Activated CD4-positive, alpha-beta T cell treated with anti-CD3 and anti-CD28 coated beads for 24 hours (primary cell): Measurements from ENCODE around the gene DAD1.
"Not testable (repeated sequence)": the region's sequence is repeated elsewhere in the genome, so short reads cannot be mapped to it uniquely, and the experiment has no call there.

Source experiments
- DNase-seq, 2 donors: peaks; one replicate each; pipeline ENCODE4 v3.0.0-alpha.2; 2020; ENCODE audit warnings: low read depth in 2 of 2

Gene DAD1

GRCh38 chr14:22553445-22553844 lies 35.6 kb downstream of the DAD1 start:
- no peak for DNase-seq

GRCh38 chr14:22552827-22553076 lies 36.3 kb downstream of the DAD1 start:
- DNase-seq = no peak

- no peak for DNase-seq
Observed at GRCh38 chr14:22552001-22552826, 36.8 kb downstream of the DAD1 start.

DNA sequence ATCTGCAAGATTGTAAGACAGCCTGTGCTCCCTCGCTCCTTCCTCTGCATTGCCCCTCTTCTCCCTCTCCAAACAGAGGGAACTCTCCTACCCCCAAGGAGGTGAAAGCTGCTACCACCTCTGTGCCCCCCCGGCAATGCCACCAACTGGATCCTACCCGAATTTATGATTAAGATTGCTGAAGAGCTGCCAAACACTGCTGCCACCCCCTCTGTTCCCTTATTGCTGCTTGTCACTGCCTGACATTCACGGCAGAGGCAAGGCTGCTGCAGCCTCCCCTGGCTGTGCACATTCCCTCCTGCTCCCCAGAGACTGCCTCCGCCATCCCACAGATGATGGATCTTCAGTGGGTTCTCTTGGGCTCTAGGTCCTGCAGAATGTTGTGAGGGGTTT lies 37.4 kb downstream of the DAD1 start:
- no peak for DNase-seq

- peak in 1 of 2 donors; percentile 59 for DNase-seq
Observed at GRCh38 chr14:22549981-22550673, 38.9 kb downstream of the DAD1 start.

DNA sequence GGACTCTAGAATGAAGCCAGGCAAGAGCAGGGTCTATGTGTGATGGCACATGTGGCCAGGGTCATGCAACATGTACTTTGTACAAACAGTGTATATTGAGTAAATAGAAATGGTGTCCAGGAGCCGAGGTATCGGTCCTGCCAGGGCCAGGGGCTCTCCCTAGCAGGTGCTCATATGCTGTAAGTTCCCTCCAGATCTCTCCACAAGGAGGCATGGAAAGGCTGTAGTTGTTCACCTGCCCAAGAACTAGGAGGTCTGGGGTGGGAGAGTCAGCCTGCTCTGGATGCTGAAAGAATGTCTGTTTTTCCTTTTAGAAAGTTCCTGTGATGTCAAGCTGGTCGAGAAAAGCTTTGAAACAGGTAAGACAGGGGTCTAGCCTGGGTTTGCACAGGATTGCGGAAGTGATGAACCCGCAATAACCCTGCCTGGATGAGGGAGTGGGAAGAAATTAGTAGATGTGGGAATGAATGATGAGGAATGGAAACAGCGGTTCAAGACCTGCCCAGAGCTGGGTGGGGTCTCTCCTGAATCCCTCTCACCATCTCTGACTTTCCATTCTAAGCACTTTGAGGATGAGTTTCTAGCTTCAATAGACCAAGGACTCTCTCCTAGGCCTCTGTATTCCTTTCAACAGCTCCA lies 39.6 kb downstream of the DAD1 start:
- no peak for DNase-seq

DNA sequence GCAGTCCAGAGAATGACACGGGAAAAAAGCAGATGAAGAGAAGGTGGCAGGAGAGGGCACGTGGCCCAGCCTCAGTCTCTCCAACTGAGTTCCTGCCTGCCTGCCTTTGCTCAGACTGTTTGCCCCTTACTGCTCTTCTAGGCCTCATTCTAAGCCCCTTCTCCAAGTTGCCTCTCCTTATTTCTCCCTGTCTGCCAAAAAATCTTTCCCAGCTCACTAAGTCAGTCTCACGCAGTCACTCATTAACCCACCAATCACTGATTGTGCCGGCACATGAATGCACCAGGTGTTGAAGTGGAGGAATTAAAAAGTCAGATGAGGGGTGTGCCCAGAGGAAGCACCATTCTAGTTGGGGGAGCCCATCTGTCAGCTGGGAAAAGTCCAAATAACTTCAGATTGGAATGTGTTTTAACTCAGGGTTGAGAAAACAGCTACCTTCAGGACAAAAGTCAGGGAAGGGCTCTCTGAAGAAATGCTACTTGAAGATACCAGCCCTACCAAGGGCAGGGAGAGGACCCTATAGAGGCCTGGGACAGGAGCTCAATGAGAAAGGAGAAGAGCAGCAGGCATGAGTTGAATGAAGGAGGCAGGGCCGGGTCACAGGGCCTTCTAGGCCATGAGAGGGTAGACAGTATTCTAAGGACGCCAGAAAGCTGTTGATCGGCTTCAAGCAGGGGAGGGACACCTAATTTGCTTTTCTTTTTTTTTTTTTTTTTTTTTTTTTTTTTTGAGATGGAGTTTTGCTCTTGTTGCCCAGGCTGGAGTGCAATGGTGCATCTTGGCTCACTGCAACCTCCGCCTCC lies 40.9 kb downstream of the DAD1 start:
- no peak for DNase-seq

DNA sequence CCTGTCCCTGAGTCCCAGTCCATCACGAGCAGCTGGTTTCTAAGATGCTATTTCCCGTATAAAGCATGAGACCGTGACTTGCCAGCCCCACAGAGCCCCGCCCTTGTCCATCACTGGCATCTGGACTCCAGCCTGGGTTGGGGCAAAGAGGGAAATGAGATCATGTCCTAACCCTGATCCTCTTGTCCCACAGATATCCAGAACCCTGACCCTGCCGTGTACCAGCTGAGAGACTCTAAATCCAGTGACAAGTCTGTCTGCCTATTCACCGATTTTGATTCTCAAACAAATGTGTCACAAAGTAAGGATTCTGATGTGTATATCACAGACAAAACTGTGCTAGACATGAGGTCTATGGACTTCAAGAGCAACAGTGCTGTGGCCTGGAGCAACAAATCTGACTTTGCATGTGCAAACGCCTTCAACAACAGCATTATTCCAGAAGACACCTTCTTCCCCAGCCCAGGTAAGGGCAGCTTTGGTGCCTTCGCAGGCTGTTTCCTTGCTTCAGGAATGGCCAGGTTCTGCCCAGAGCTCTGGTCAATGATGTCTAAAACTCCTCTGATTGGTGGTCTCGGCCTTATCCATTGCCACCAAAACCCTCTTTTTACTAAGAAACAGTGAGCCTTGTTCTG lies 41.6 kb downstream of the DAD1 start:
- DNase-seq = no peak

DNA sequence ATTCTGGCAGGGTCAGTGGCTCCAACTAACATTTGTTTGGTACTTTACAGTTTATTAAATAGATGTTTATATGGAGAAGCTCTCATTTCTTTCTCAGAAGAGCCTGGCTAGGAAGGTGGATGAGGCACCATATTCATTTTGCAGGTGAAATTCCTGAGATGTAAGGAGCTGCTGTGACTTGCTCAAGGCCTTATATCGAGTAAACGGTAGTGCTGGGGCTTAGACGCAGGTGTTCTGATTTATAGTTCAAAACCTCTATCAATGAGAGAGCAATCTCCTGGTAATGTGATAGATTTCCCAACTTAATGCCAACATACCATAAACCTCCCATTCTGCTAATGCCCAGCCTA lies 42.3 kb downstream of the DAD1 start:
- DNase-seq = no peak

- DNase-seq = no peak
Observed at GRCh38 chr14:22545842-22546721, 42.9 kb downstream of the DAD1 start.

DNA sequence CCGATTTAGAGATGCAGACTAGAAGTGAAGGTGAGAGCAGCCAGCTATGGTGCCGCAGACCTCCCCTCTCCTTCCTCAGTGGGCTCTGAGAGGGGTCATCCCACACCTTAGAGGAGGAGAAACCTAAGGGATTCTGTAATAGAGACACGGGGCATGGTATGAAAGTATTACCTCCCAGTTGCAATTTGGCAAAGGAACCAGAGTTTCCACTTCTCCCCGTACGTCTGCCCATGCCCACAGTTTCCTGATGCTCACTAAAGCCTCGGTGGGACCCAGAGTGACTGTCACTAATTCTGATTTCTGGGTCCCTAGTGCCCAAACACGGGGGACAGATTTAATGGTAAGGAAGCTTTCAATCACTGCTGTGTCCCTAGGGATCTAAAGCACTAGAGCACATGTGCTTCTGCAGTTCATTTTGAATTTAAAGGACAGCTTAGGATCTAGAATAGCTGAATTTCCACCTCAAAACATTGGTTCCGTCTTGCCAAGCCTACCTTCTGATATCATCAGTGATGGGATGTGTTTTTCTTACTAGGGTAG lies 44.1 kb downstream of the DAD1 start:
- no peak for DNase-seq

DNA sequence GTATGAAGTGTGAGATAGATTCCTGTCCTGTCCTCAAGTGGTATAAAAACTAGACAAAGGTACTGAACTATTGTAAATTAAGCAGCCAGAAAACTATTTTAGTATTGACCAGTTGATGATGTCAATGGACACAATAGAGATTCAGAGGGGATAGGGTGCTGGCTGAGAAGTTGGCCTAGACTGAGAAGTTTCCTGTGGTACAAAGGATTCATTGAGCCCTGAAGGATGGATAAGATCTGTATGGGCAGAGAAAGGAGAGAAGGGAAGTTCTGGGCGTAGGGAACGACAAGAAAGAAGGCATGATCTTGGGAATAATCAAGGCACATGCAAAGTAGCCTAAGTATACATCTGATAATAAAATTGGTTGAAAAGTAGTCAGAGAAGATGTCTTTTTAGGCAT lies 44.6 kb downstream of the DAD1 start:
- DNase-seq = no peak

GRCh38 chr14:22543570-22544357 lies 45.3 kb downstream of the DAD1 start:
- DNase-seq = not testable (repeated sequence)

- no peak for DNase-seq
Observed at GRCh38 chr14:22542360-22542759, 46.7 kb downstream of the DAD1 start.

GRCh38 chr14:22541721-22542120 lies 47.3 kb downstream of the DAD1 start:
- DNase-seq = no peak

DNA sequence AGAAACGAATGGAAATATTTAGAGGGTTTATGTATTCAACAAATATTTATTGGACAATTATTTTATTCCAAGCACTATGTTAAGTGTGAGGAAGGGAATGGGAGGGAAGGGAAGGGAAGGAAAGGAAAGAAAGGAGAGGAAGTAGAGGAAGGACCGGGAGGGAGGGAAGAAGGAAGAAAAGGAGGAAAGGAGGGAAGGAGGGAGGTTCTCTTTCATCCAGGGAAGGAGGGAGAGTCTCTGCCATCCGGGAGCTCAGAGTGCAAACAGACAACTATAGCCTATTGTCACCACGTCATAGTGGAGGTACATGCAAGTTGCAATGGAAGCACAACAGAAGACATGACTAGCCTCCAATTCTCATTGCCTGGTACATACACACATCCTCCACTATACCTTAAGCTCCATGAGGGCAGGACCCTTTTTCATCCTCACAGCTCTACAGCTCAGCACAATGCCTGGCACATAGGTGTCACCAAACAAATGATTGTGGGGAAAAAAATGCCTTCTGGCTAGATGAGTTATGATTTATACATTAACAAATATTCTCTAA lies 48.1 kb downstream of the DAD1 start:
- DNase-seq = no peak

DNA sequence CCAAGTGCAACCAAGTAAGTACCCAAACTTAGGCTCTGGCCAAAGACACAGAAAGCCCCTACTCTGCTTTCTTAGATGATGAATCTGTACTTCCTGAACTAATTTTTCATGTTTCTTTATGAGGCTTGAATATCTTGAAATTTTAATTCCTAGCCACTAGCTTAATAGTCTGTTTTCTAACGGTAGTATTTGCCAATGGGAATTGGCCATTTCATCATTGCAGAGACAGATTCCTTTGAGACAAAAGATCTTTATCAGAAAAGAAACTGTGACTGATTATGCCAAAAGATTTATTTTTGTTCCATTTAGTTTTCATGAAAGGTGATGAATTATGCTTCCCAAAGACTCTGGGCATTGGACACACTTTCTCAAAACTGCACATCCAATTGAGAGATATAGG lies 48.7 kb downstream of the DAD1 start:
- no peak for DNase-seq

DNA sequence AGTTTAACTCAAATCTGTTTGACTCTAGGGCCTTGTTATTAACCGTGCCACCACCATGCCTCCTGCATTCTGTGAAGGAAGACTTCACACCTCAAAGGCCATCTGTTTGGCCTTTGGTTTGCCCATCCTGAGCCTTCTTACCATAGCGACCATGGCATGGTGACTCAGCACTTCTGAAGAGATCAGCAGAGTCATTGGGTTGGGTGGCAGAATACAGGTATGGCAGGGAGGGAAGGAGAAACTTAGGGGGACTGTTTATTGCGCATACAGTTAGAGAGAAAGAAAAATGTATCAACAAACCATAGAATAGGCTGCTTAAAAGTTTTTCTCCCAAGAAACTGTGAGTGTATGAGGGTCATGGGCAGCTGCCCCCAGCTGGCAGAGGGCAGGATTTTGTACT lies 49.2 kb downstream of the DAD1 start:
- DNase-seq = no peak

DNA sequence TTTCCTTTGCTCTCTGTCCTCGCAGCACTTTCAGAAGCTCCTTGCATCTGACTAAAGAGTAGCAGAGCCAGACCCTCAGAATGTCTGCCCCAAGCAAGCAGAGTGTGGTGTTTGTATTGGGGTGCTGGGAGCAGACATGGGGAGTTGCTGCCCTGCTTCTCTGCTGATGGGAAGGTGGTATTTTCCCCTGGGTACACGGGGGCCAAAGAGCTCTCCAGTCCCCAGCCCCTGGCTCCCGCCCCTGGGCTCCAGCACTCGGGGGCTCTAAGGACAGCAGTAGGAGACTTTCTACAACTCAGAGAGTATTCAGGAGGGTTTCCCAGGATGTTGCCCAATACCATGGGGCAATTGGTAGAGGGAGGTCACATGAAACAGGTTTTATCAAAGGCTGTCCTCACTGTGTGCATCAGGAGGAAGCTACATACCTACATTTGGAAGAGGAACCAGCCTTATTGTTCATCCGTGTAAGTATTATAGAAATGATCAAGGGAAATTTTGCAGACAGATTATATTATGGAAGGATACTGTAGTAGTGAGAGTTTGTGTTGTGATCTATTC lies 50.3 kb downstream of the DAD1 start:
- DNase-seq = no peak
